Ovary (tissue), 9 donors: Measurements from ENCODE around the gene COL4A1. TPM values are rescaled to one million over a fixed set of nuclear protein-coding genes. Genes with fewer than 3 reads are reported as not detected.

Experiments
- DNase-seq, 5 donors: peaks; one replicate each; pipeline ENCODE4 v3.0.0-alpha.2; 2019 to 2020
- H3K27ac ChIP-seq, 2 donors: fragments of 200-600 bp; one replicate each; pipeline versions ENCODE4 v1.5.1 to v1.8.0; 2019 to 2022
- H3K27me3 ChIP-seq: fragments of 200-600 bp; one replicate; pipeline ENCODE4 v1.8.0; 2022
- H3K36me3 ChIP-seq: fragments of 200-600 bp; sonication (generic); one replicate; pipeline ENCODE4 v1.5.1; 2019
- H3K4me1 ChIP-seq: one replicate; pipeline ENCODE4 v1.8.1; 2013; ENCODE audit warnings: mild to moderate bottlenecking, moderate library complexity; ENCODE audit not compliant: insufficient read depth
- H3K4me3 ChIP-seq: fragments of 200-600 bp; sonication (generic); one replicate; pipeline ENCODE4 v1.5.1; 2017
- H3K9me3 ChIP-seq, 2 donors: fragments of 200-600 bp in 1 of 2; sonication (generic) in 1 of 2; one replicate each; pipeline versions ENCODE4 v1.5.1 to v1.8.1; 2013 to 2019; ENCODE audit warnings: mild to moderate bottlenecking in 1 of 2, moderate library complexity in 1 of 2
- CTCF ChIP-seq, 3 donors: fragments of 450-650 bp in 2 of 3; fragments of 200-600 bp in 1 of 3; IDR thresholded peaks; one replicate each; pipeline versions ENCODE4 v1.5.1 to v1.8.0; 2016 to 2022; ENCODE audit warnings: antibody characterized with exemption in 3 of 3, mild to moderate bottlenecking in 1 of 3
- EP300 ChIP-seq: sonication (generic); formaldehyde crosslinking; IDR thresholded peaks from one replicate; pipeline ENCODE4 v1.6.1; 2017; ENCODE audit warnings: antibody characterized with exemption
- POLR2A ChIP-seq: fragments of 450-650 bp; IDR thresholded peaks from one replicate; pipeline ENCODE4 v1.6.1; 2017; ENCODE audit warnings: antibody characterized with exemption, mild to moderate bottlenecking, moderate library complexity
- WGBS, 3 donors: extraction: QIAGEN DNeasy Blood & Tissue Kit in 1 of 3; methylation state at CpG; one replicate each; pipeline versions ENCODE4 v1.1.5 to v1.1.7; 2013 to 2017; 5-methylcytosine and 5-hydroxymethylcytosine counted together
- intact Hi-C, 4 donors: fragments of 100-400 bp; cut with DNase I; formaldehyde crosslinking; loops; one replicate each; pipeline versions ENCODE4 v1.11.0 to v1.15.1; 2022 to 2023
- polyA plus RNA-seq, 2 donors: library from polyadenylated mRNA; stranded (reverse); fragments of 200-250 nt in 1 of 2; fragments of 350-450 nt in 1 of 2; fragmentation: Illumina TruSeq in 1 of 2; extraction: RNeasy Lipid Tissue Mini Kit (QIAGEN cat#74804) in 1 of 2; gene quantifications; one replicate each; pipeline ENCODE4 v1.2.3, GENCODE V29; 2013 to 2014
- total RNA-seq, 7 donors: library from RNA; depleted of rRNA in 2 of 7; stranded (reverse); fragments of >200 nt in 2 of 7; fragmentation: NEBNext Ultra II Directional in 3 of 7; extraction: Animal tissue kit (Norgen Biotek cat#: 25700) in 3 of 7; gene quantifications; one replicate each; pipeline versions ENCODE4 v1.1.0 to v1.2.4, GENCODE V29; 2016 to 2023
- donor health status: DM: no; HTN: no; CAD: no; lungs with moderate emphysema.
- donor health status: DM: no; HTN: no; CAD: no.
- donor health status: Bipolar disorder and iron deficiency.
- donor health status: DM: yes; HTN: yes; CAD: no.
- donor health status: DM: no; HTN: no; CAD: no.
- donor health status: DM: yes; HTN: yes; CAD: no.

The COL4A1 gene
- total and polyA plus RNA-seq, 9 donors = 42.3 to 421 (median 87.5) TPM

GRCh38 chr13:110262082-110262436 is 44.9 kb downstream of the COL4A1 start:
- no peaks in the 10 kb centered on the region for H3K36me3 ChIP-seq
- no peak overlapping the region for H3K27ac ChIP-seq
- DNase-seq = no peak
- peaks cover 29% of the 10 kb centered on the region for H3K4me1 ChIP-seq
- TF ChIP-seq POLR2A (no peak), CTCF (IDR thresholded peaks at IDR 0.05) (no peak), EP300 (no peak)
- no peaks in the 10 kb centered on the region for H3K27me3 ChIP-seq
- intact Hi-C loops = no loop called here
- H3K9me3 ChIP-seq = no peaks in the 10 kb centered on the region
- WGBS, 3 donors = 78 to 90% (median 81%) methylated on average over 11 of the region's 11 CpGs
- no peak overlapping the region for H3K4me3 ChIP-seq

- Histone ChIP-seq H3K27me3 (no peaks in the 10 kb centered on the region), H3K36me3 (no peaks in the 10 kb centered on the region), H3K4me3 (no peak overlapping the region), H3K4me1 (peaks cover 31% of the 10 kb centered on the region), H3K9me3 (no peaks in the 10 kb centered on the region), H3K27ac (no peak overlapping the region)
- no peak for DNase-seq
- intact Hi-C loops = no loop called here
- no peak for TF ChIP-seq EP300
- no peak for TF ChIP-seq CTCF (IDR thresholded peaks at IDR 0.05)
- no peak for TF ChIP-seq POLR2A
- WGBS, 3 donors = 89 to 92% (median 92%) methylated on average over 19 of the region's 19 CpGs
These were observed 45.5 kb downstream of the COL4A1 start for GRCh38 chr13:110261166-110262081.

- intact Hi-C loops = loop anchor here in 2 of 4 donors (10.0 kb wide), 1 partner anchor 45 kb away; the partner anchor contains the start of genes COL4A1 (in 2 of the 2) and COL4A2 (in 2 of the 2)
- no peak overlapping the region for H3K4me3 ChIP-seq
These were observed 47.3 kb downstream of the COL4A1 start for GRCh38 chr13:110259651-110260050.

More at GRCh38 chr13:110259651-110260050, 47.3 kb downstream of the COL4A1 start:
- Histone ChIP-seq H3K4me1 (peaks cover 32% of the 10 kb centered on the region), H3K36me3 (no peaks in the 10 kb centered on the region), H3K27me3 (no peaks in the 10 kb centered on the region), H3K27ac (no peak overlapping the region), H3K9me3 (no peaks in the 10 kb centered on the region)
- TF ChIP-seq POLR2A (no peak), EP300 (no peak), CTCF (IDR thresholded peaks at IDR 0.05) (no peak)
- 70 to 80% (median 74%) methylated on average over 6 of the region's 6 CpGs for WGBS, 3 donors
- no peak for DNase-seq
